Thyroid gland (tissue), 4 donors: ENCODE measurements around the gene CLK3.

Experiments
- POLR2A ChIP-seq, 2 donors: fragments of 450-650 bp; IDR thresholded peaks; one replicate each; pipeline ENCODE4 v1.6.1; 2017; ENCODE audit warnings: antibody characterized with exemption in 2 of 2, mild to moderate bottlenecking in 2 of 2, moderate library complexity in 1 of 2
- TF ChIP-seq, protein P1 (sequence below), 6 experiments: fragments of 200-600 bp in 3 of 6; fragments of 450-650 bp in 3 of 6; sonication (generic) in 3 of 6; IDR thresholded peaks; one replicate each; pipeline ENCODE4 v1.5.1; 2016 to 2019; ENCODE audit warnings: antibody characterized with exemption in 6 of 6, mild to moderate bottlenecking in 2 of 6, inconsistent platforms in 1 of 6, moderate library complexity in 1 of 6

DNA sequence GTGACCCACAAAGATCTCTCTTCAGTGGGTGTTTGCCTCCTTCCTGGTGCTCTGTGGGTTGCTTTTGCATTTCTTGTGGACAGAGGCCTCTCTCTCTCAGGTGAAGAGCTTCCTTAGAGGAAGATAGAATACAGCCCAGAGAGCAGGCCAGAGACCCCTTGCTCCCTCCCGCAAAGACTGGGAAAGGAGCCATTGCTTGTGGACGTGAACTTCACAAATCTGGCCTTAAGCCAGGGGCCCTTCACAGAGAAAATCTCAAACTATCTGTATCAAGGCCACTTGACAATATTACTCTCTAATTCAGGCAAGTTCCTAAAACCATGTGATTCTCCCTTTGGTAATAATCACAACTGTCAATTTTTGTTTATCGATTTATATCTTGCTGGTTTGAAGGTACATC lies 30.4 kb upstream of the CLK3 start:
- TF ChIP-seq, protein P1, sequence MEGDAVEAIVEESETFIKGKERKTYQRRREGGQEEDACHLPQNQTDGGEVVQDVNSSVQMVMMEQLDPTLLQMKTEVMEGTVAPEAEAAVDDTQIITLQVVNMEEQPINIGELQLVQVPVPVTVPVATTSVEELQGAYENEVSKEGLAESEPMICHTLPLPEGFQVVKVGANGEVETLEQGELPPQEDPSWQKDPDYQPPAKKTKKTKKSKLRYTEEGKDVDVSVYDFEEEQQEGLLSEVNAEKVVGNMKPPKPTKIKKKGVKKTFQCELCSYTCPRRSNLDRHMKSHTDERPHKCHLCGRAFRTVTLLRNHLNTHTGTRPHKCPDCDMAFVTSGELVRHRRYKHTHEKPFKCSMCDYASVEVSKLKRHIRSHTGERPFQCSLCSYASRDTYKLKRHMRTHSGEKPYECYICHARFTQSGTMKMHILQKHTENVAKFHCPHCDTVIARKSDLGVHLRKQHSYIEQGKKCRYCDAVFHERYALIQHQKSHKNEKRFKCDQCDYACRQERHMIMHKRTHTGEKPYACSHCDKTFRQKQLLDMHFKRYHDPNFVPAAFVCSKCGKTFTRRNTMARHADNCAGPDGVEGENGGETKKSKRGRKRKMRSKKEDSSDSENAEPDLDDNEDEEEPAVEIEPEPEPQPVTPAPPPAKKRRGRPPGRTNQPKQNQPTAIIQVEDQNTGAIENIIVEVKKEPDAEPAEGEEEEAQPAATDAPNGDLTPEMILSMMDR (IDR thresholded peaks at IDR 0.05), result no peak
- TF ChIP-seq POLR2A (IDR thresholded peaks at IDR 0.05), result no peak
